ENCODE measurements around the gene CMIP.

CMIP gene

DNA sequence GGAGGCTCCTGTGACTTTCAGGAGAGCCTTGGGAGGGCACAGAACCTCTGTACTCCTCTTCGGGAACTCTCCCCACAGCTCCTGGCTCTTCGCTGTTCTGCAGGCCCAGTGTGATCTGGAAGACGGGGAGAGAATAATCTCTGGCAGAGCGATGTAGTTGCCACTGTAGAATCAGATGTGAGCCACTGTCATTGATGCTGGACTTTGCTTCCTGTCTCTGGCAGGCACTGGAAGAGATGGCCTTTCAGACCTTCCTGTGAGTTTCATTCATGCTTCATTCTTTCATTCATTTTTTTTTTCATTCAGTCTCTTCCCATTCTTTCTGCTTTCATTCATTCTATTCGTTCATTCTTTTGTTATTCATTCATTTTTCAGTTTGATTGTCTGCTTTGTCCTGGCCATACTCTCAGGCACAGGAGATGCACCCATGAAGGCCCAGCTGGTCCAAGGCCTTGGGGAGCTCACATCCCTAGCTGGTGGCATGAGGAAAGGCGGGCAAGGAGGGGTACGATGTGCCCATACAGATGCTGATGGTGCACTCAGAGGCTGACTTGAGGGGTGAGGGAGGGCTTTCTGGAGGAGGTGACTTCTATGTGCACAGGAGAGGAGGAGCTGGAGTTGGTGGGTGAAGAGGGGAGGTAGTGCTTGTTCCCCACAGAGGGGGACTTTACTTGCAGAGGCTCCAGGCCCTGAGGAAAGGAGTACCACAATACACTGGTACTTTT is 44.2 kb downstream of the CMIP start:
- Histone ChIP-seq H3K9me3 (ENCODE audit: control insufficient read depth, low read length) (no peaks in the 10 kb centered on the region), H3K4me3 (ENCODE audit: insufficient read depth, low read depth, low read length) (no peak overlapping the region), H3K27ac (ENCODE audit: insufficient read depth, low read depth, low read length, poor library complexity, severe bottlenecking) (no peak overlapping the region), H3K4me1 (ENCODE audit: control insufficient read depth, insufficient read depth, low read length) (peaks cover 28% of the 10 kb centered on the region), H3K27me3 (ENCODE audit: control insufficient read depth, insufficient read depth, low read length, poor library complexity, severe bottlenecking) (no peaks in the 10 kb centered on the region), H3K36me3 (ENCODE audit: control insufficient read depth, insufficient read depth, low read length) (no peaks in the 10 kb centered on the region)
- 93 to 94% methylated on average over 7 of the region's 7 CpGs for WGBS, 2 experiments

- WGBS, 2 experiments: 91 to 92% methylated on average over 12 of the region's 12 CpGs
- H3K4me3 ChIP-seq (ENCODE audit: insufficient read depth, low read depth, low read length): no peak overlapping the region
- no peaks in the 10 kb centered on the region for H3K9me3 ChIP-seq (ENCODE audit: control insufficient read depth, low read length)
- H3K36me3 ChIP-seq (ENCODE audit: control insufficient read depth, insufficient read depth, low read length): no peaks in the 10 kb centered on the region
- H3K27me3 ChIP-seq (ENCODE audit: control insufficient read depth, insufficient read depth, low read length, poor library complexity, severe bottlenecking): no peaks in the 10 kb centered on the region
- peaks cover 28% of the 10 kb centered on the region for H3K4me1 ChIP-seq (ENCODE audit: control insufficient read depth, insufficient read depth, low read length)
- no peak overlapping the region for H3K27ac ChIP-seq (ENCODE audit: insufficient read depth, low read depth, low read length, poor library complexity, severe bottlenecking)
Observed at GRCh38 chr16:81489547-81490267, 45.1 kb downstream of the CMIP start.

DNA sequence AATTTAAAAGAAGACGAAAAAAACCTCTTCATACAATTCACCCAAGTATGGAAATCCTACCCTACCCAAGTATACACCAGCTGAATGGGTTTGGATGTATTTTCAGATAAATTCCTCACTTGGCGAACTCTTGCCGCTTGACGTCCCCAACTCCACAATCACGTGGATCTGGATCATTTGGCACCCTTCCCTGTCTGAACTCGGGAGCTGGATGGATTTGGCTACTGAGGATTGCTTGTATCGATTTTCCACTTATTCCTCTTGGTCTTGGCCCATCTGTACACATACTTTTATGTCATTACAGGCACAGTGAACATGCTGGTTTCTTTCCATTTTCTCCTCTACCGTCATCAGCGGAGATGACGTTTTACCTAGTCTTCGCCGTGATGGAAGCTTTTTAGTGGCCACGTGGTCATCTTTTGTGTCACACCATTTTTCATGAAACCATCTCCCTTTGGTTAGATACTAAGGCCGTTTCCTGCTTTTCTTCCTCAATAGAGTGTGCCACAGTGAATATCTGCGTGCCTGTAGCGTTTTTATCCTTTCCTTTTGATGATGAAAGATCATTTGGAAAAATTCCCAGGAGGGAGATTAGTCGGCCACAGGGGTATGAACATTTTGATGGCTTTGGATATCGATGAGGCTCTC is 47.1 kb downstream of the CMIP start:
- Histone ChIP-seq H3K9me3 (ENCODE audit: control insufficient read depth, low read length) (no peaks in the 10 kb centered on the region), H3K27ac (ENCODE audit: insufficient read depth, low read depth, low read length, poor library complexity, severe bottlenecking) (peak overlapping the region; percentile 30), H3K4me1 (ENCODE audit: control insufficient read depth, insufficient read depth, low read length) (peaks cover 21% of the 10 kb centered on the region), H3K36me3 (ENCODE audit: control insufficient read depth, insufficient read depth, low read length) (no peaks in the 10 kb centered on the region), H3K27me3 (ENCODE audit: control insufficient read depth, insufficient read depth, low read length, poor library complexity, severe bottlenecking) (no peaks in the 10 kb centered on the region), H3K4me3 (ENCODE audit: insufficient read depth, low read depth, low read length) (no peak overlapping the region)
- 96% methylated on average over 17 to 18 of the region's 18 CpGs for WGBS, 2 experiments

- Histone ChIP-seq H3K27me3 (ENCODE audit: control insufficient read depth, insufficient read depth, low read length, poor library complexity, severe bottlenecking) (no peaks in the 10 kb centered on the region), H3K4me1 (ENCODE audit: control insufficient read depth, insufficient read depth, low read length) (peaks cover 20% of the 10 kb centered on the region), H3K9me3 (ENCODE audit: control insufficient read depth, low read length) (no peaks in the 10 kb centered on the region), H3K4me3 (ENCODE audit: insufficient read depth, low read depth, low read length) (no peak overlapping the region), H3K27ac (ENCODE audit: insufficient read depth, low read depth, low read length, poor library complexity, severe bottlenecking) (peak overlapping the region; percentile 30), H3K36me3 (ENCODE audit: control insufficient read depth, insufficient read depth, low read length) (no peaks in the 10 kb centered on the region)
- 55 to 58% methylated on average over 14 of the region's 14 CpGs for WGBS, 2 experiments
Observed at GRCh38 chr16:81492311-81492761, 47.7 kb downstream of the CMIP start.

DNA sequence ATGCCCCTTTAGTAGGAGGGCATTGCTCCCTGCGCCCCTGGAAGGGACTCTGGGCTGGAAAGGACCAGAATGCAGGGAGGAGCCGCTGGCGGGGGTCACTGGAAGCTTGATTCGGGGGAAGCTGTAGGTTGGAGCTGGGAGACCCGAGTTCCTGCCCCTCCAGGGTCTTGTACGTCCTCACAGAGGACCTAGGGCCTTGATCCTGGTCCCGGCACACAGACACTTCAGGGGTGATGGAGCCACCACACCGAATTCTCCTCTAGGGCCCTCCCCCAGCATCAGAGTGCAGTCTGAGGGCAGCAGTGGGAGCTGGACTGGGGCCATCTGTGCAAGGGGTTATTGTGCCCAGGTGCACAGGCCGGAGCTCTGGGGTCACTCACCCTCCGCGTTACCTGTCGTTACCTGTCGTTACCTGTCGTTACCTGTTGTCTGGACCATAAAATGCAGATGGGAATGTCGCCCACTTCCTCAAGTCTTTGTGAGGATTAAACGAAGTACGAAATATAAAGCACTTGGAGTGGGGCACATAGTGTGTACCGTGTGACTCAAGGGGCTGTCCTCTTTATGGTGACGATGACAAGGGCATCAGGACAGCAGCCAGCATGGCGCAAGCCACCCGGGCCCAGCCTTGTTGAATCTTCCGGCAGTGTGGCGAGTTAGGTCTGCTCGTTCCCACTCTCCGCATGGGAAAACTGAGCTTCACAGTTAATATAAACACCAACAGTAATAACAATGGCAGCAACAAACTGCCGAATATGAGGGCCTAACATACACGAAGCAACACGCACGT is 48.6 kb downstream of the CMIP start:
- 92% methylated on average over 29 of the region's 29 CpGs for WGBS, 2 experiments
- Histone ChIP-seq H3K36me3 (ENCODE audit: control insufficient read depth, insufficient read depth, low read length) (no peaks in the 10 kb centered on the region), H3K9me3 (ENCODE audit: control insufficient read depth, low read length) (no peaks in the 10 kb centered on the region), H3K4me1 (ENCODE audit: control insufficient read depth, insufficient read depth, low read length) (peaks cover 18% of the 10 kb centered on the region), H3K27ac (ENCODE audit: insufficient read depth, low read depth, low read length, poor library complexity, severe bottlenecking) (peak overlapping the region; percentile 30), H3K4me3 (ENCODE audit: insufficient read depth, low read depth, low read length) (no peak overlapping the region), H3K27me3 (ENCODE audit: control insufficient read depth, insufficient read depth, low read length, poor library complexity, severe bottlenecking) (no peaks in the 10 kb centered on the region)

- peaks cover 18% of the 10 kb centered on the region for H3K4me1 ChIP-seq (ENCODE audit: control insufficient read depth, insufficient read depth, low read length)
- WGBS, 2 experiments: 79 to 80% methylated on average over 23 of the region's 23 CpGs
- no peak overlapping the region for H3K27ac ChIP-seq (ENCODE audit: insufficient read depth, low read depth, low read length, poor library complexity, severe bottlenecking)
- no peaks in the 10 kb centered on the region for H3K36me3 ChIP-seq (ENCODE audit: control insufficient read depth, insufficient read depth, low read length)
- no peaks in the 10 kb centered on the region for H3K27me3 ChIP-seq (ENCODE audit: control insufficient read depth, insufficient read depth, low read length, poor library complexity, severe bottlenecking)
- no peak overlapping the region for H3K4me3 ChIP-seq (ENCODE audit: insufficient read depth, low read depth, low read length)
- no peaks in the 10 kb centered on the region for H3K9me3 ChIP-seq (ENCODE audit: control insufficient read depth, low read length)
Observed at GRCh38 chr16:81493755-81494433, 49.3 kb downstream of the CMIP start.

DNA sequence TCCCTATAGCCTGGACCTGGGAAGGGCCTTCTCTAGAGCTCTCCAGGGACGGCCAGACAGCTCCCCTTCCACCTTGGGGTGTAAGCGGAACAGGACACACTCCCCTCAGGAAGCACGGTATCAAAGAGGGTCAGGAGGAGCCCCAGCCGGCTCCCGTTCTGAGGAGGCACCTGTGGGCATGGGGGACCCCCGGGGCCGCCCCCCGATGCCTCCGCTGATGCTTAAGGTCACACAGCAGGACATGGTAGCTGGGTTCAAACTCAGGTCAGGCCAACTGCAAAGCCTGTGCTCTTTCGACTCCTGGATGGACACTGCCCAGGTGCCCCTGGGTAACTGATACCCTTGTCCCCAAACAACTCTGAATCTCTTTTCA is 49.8 kb downstream of the CMIP start:
- peaks cover 18% of the 10 kb centered on the region for H3K4me1 ChIP-seq (ENCODE audit: control insufficient read depth, insufficient read depth, low read length)
- no peaks in the 10 kb centered on the region for H3K36me3 ChIP-seq (ENCODE audit: control insufficient read depth, insufficient read depth, low read length)
- H3K9me3 ChIP-seq (ENCODE audit: control insufficient read depth, low read length): no peaks in the 10 kb centered on the region
- 94% methylated on average over 10 of the region's 10 CpGs for WGBS, 2 experiments
- H3K27me3 ChIP-seq (ENCODE audit: control insufficient read depth, insufficient read depth, low read length, poor library complexity, severe bottlenecking): no peaks in the 10 kb centered on the region
- no peak overlapping the region for H3K27ac ChIP-seq (ENCODE audit: insufficient read depth, low read depth, low read length, poor library complexity, severe bottlenecking)
- no peak overlapping the region for H3K4me3 ChIP-seq (ENCODE audit: insufficient read depth, low read depth, low read length)

GRCh38 chr16:81494888-81495287 is 50.3 kb downstream of the CMIP start:
- no peak overlapping the region for H3K4me3 ChIP-seq (ENCODE audit: insufficient read depth, low read depth, low read length)
- 96 to 99% methylated on average over 3 to 4 of the region's 4 CpGs for WGBS, 2 experiments
- peaks cover 18% of the 10 kb centered on the region for H3K4me1 ChIP-seq (ENCODE audit: control insufficient read depth, insufficient read depth, low read length)
- no peak overlapping the region for H3K27ac ChIP-seq (ENCODE audit: insufficient read depth, low read depth, low read length, poor library complexity, severe bottlenecking)
- no peaks in the 10 kb centered on the region for H3K27me3 ChIP-seq (ENCODE audit: control insufficient read depth, insufficient read depth, low read length, poor library complexity, severe bottlenecking)
- no peaks in the 10 kb centered on the region for H3K9me3 ChIP-seq (ENCODE audit: control insufficient read depth, low read length)
- H3K36me3 ChIP-seq (ENCODE audit: control insufficient read depth, insufficient read depth, low read length): no peaks in the 10 kb centered on the region

GRCh38 chr16:81495321-81496234 is 51.0 kb downstream of the CMIP start:
- H3K4me3 ChIP-seq (ENCODE audit: insufficient read depth, low read depth, low read length): no peak overlapping the region
- H3K9me3 ChIP-seq (ENCODE audit: control insufficient read depth, low read length): no peaks in the 10 kb centered on the region
- no peaks in the 10 kb centered on the region for H3K27me3 ChIP-seq (ENCODE audit: control insufficient read depth, insufficient read depth, low read length, poor library complexity, severe bottlenecking)
- peaks cover 18% of the 10 kb centered on the region for H3K4me1 ChIP-seq (ENCODE audit: control insufficient read depth, insufficient read depth, low read length)
- H3K36me3 ChIP-seq (ENCODE audit: control insufficient read depth, insufficient read depth, low read length): no peaks in the 10 kb centered on the region
- 93 to 94% methylated on average over 17 of the region's 17 CpGs for WGBS, 2 experiments
- no peak overlapping the region for H3K27ac ChIP-seq (ENCODE audit: insufficient read depth, low read depth, low read length, poor library complexity, severe bottlenecking)
